ENCODE data around the gene KCNG2. TPM values are rescaled to one million over a fixed set of nuclear protein-coding genes. Genes with fewer than 3 reads are reported as not detected.

KCNG2 gene
- total and polyA plus RNA-seq, 2 of the 8 experiments (the other 6 are each of a cell fraction or from before 2014, with no cell fraction given): 0.19 to 0.74 TPM

GRCh38 chr18:79853993-79854364 lies 56.2 kb downstream of the KCNG2 start:
- FAIRE-seq: no peak

More at GRCh38 chr18:79853993-79854364, 56.2 kb downstream of the KCNG2 start:
- no peaks in the 10 kb centered on the region for H3K79me2 ChIP-seq (ENCODE audit: control insufficient read depth in 1 of 2, insufficient read depth in 2 of 2, low read length in 2 of 2)
- DNase-seq (ENCODE audit: low read depth in 1 of 2, low spot score in 2 of 2): no peak
- WGBS, 2 experiments (ENCODE audit: extremely low coverage in 1 of 2, insufficient coverage in 1 of 2, insufficient read length in 1 of 2, insufficient replicate concordance in 2 of 2, low coverage in 1 of 2, low lambda C conversion rate in 2 of 2, missing lambda C conversion rate in 1 of 2): 94% methylated on average over 15 of the region's 15 CpGs; no CpG with 5 or more reads in 1 of the 2 experiments
- H2BK120ac ChIP-seq (replicated peaks; ENCODE audit: low read depth, low read length): no peak overlapping the region
- peaks cover 2 to 3% of the 10 kb centered on the region in 2 experiments for H4K20me1 ChIP-seq (replicated peaks in 1 of 2; ENCODE audit: control insufficient read depth in 1 of 2, insufficient read depth in 2 of 2, low read length in 2 of 2)
- H2BK20ac ChIP-seq (ENCODE audit: low read length): no peak overlapping the region
- H3K27me3 ChIP-seq (replicated peaks in 1 of 4; ENCODE audit: control insufficient read depth in 3 of 4, extremely low read depth in 1 of 4, insufficient read depth in 3 of 4, low read length in 3 of 4): no peaks in the 10 kb centered on the region
- no peaks in the 10 kb centered on the region for H3K9me3 ChIP-seq (ENCODE audit: insufficient read depth in 2 of 2, low read depth in 1 of 2, low read length in 1 of 2)
- H2BK5ac ChIP-seq (ENCODE audit: low read depth, low read length): no peak overlapping the region
- no peak overlapping the region for H3K23ac ChIP-seq (ENCODE audit: insufficient read length)
- H3K4me3 ChIP-seq (ENCODE audit: extremely low read depth in 1 of 4, insufficient read depth in 2 of 4, low read depth in 3 of 4, low read length in 4 of 4): no peak overlapping the region
- no peaks in the 10 kb centered on the region for H3K36me3 ChIP-seq (ENCODE audit: control insufficient read depth in 2 of 4, insufficient read depth in 4 of 4, low read length in 3 of 4)
- H4K8ac ChIP-seq (ENCODE audit: extremely low read depth, insufficient read depth, low read length): no peak overlapping the region
- ChIA-PET CTCF (ENCODE audit: partially characterized antibody) (interaction anchor here (1.2 to 1.5 kb wide), 2 partner anchors 16 to 60 kb away, joined by 3 read pairs; no protein-coding TSS in a partner anchor), POLR2A (ENCODE audit: partially characterized antibody) (no interaction called here)
- TF ChIP-seq TAF1 (IDR thresholded peaks at IDR 0.05; ENCODE audit: low read depth, low read length) (no peak), SP1 (IDR thresholded peaks at IDR 0.05; ENCODE audit: low read depth, low read length) (no peak), CEBPB (IDR thresholded peaks at IDR 0.05; ENCODE audit: low read depth, low read length) (no peak), GABPA (IDR thresholded peaks at IDR 0.05; ENCODE audit: borderline replicate concordance, insufficient read depth, low read length) (no peak)
- H3K4ac ChIP-seq (replicated peaks; ENCODE audit: insufficient read length, low read depth, low read length): no peak overlapping the region
- H3K4me2 ChIP-seq (ENCODE audit: insufficient read depth in 1 of 2, low read depth in 2 of 2, low read length in 2 of 2): no peak overlapping the region
- H3K79me1 ChIP-seq (ENCODE audit: low read depth, low read length): no peaks in the 10 kb centered on the region
- H3K14ac ChIP-seq (ENCODE audit: insufficient read length): no peak overlapping the region
- H3K9ac ChIP-seq (replicated peaks in 1 of 4; ENCODE audit: extremely low read depth in 1 of 4, low read depth in 3 of 4, low read length in 3 of 4): no peak overlapping the region
- no peak overlapping the region for H3K27ac ChIP-seq (ENCODE audit: low read depth, low read length)
- H3K56ac ChIP-seq (replicated peaks; ENCODE audit: insufficient read length, low read depth, low read length): no peak overlapping the region
- H2AFZ ChIP-seq (ENCODE audit: low read length): no peak overlapping the region
- H4K91ac ChIP-seq (replicated peaks; ENCODE audit: insufficient read length, low read length): no peak overlapping the region
- H2BK15ac ChIP-seq (ENCODE audit: low read length): no peak overlapping the region
- no peak overlapping the region for H2BK12ac ChIP-seq (ENCODE audit: low read depth, low read length)
- 0 out of 2 replicates have a peak, but pooled peaks cover 3% of the 10 kb centered on the region for H3K23me2 ChIP-seq (ENCODE audit: low read depth, low read length)
- no peak overlapping the region for H4K5ac ChIP-seq (ENCODE audit: insufficient read length, low read depth, low read length)
- no peak overlapping the region for H3K18ac ChIP-seq (ENCODE audit: extremely low read depth, low read length)
- H3K4me1 ChIP-seq (replicated peaks in 1 of 4; ENCODE audit: control insufficient read depth in 3 of 4, insufficient read depth in 4 of 4, low read length in 3 of 4): peaks cover 0 to 5% (median 3%) of the 10 kb centered on the region in 4 experiments; a peak in 3 of 7 replicates
- no peak overlapping the region for H2AK5ac ChIP-seq (ENCODE audit: low read depth, low read length)

All from H1 (cell line).